Fibroblast of lung (primary cell): ENCODE data around the gene ANKRD16.

Experiments
- EZH2 ChIP-seq: IDR thresholded peaks from 2 replicates; pipeline ENCODE4 v1.5.1; 2012; ENCODE audit warnings: low read length, control low read depth, mild to moderate bottlenecking; ENCODE audit errors: missing control alignments
- TF ChIP-seq, protein P1 (sequence below), 2 donors: IDR thresholded peaks in 1 of 2; conservative IDR thresholded peaks in 1 of 2; 1 replicate in 1 of 2; 2 replicates in 1 of 2; pipeline ENCODE4 v1.5.1; 2011 to 2012; ENCODE audit warnings: low read length in 2 of 2, control low read depth in 1 of 2, inconsistent platforms in 1 of 2, low read depth in 1 of 2, mild to moderate bottlenecking in 1 of 2

DNA sequence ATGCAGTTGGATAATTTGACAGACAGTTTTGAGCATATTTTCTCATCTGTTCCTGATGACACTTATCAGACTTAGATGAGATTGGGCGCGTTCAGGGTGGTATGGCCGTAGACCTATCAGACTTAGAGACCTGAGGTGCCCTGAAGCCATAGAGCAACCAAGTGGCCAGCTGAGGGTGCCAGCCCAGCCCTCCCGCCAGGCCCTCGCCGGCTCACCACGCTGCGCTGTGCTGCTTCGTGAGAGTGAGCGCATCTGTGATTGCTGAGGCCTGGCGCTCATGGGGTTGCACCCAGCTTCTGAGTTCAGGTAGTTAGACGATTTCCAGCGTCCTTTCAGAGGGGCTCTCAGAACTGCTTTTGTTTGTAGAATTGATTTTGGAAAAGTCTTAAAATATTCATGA is 10.6 kb upstream of the ANKRD16 start:
- TF ChIP-seq, protein P1, sequence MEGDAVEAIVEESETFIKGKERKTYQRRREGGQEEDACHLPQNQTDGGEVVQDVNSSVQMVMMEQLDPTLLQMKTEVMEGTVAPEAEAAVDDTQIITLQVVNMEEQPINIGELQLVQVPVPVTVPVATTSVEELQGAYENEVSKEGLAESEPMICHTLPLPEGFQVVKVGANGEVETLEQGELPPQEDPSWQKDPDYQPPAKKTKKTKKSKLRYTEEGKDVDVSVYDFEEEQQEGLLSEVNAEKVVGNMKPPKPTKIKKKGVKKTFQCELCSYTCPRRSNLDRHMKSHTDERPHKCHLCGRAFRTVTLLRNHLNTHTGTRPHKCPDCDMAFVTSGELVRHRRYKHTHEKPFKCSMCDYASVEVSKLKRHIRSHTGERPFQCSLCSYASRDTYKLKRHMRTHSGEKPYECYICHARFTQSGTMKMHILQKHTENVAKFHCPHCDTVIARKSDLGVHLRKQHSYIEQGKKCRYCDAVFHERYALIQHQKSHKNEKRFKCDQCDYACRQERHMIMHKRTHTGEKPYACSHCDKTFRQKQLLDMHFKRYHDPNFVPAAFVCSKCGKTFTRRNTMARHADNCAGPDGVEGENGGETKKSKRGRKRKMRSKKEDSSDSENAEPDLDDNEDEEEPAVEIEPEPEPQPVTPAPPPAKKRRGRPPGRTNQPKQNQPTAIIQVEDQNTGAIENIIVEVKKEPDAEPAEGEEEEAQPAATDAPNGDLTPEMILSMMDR (conservative IDR thresholded peaks at IDR 0.05 in 1 of 2, IDR thresholded peaks at IDR 0.05 in 1 of 2; ENCODE audit: low read depth in 1 of 2, low read length in 2 of 2), result no peak
- TF ChIP-seq EZH2, result no peak
